Activated B cell treated with CpG ODN at 0.5 μM for 24 hours (primary cell): ENCODE data around the gene RFLNA. TPM values are rescaled to one million over a fixed set of nuclear protein-coding genes. Genes with fewer than 3 reads are reported as not detected.
"Not testable (repeated sequence)": the region's sequence is repeated elsewhere in the genome, so short reads cannot be mapped to it uniquely, and the experiment has no call there.

Source experiments
- ATAC-seq: fragments of 200-7000 bp; cut with Tn5 transposase; one replicate; pipeline ENCODE4 v1.10.0; 2021; ENCODE audit warnings: low read depth, mild to moderate bottlenecking, moderate library complexity
- CTCF ChIA-PET: fragments of 350-600 bp; sonication (Branson Sonifier 250); formaldehyde crosslinking; loops from one replicate; lab custom pipeline; 2021; ENCODE audit warnings: antibody characterized with exemption; lab: Charles Lee
- POLR2A ChIA-PET: fragments of 350-600 bp; sonication (Branson Sonifier 250); formaldehyde crosslinking; loops from one replicate; lab custom pipeline; 2021; ENCODE audit warnings: antibody characterized with exemption; lab: Charles Lee
- DNase-seq: peaks from one replicate; pipeline ENCODE4 v3.0.0; 2022
- H3K27ac Mint-ChIP-seq: one replicate; pipeline ENCODE4 v1.8.0; 2020; ENCODE audit warnings: mixed read lengths
- H3K27me3 Mint-ChIP-seq: one replicate; pipeline ENCODE4 v1.8.0; 2021; ENCODE audit warnings: mixed read lengths
- H3K36me3 Mint-ChIP-seq: one replicate; pipeline ENCODE4 v1.8.0; 2021; ENCODE audit warnings: low read depth, mixed read lengths
- H3K4me1 Mint-ChIP-seq: one replicate; pipeline ENCODE4 v1.8.0; 2021; ENCODE audit warnings: mixed read lengths
- H3K4me3 Mint-ChIP-seq: one replicate; pipeline ENCODE4 v1.8.0; 2020; ENCODE audit warnings: mild to moderate bottlenecking, mixed read lengths
- H3K9me3 Mint-ChIP-seq: one replicate; pipeline ENCODE4 v1.8.0; 2020; ENCODE audit warnings: mixed read lengths
- CTCF ChIP-seq: fragments of 200-600 bp; IDR thresholded peaks from one replicate; pipeline ENCODE4 v1.8.0; 2022; ENCODE audit warnings: antibody characterized with exemption, mild to moderate bottlenecking
- intact Hi-C: fragments of 100-400 bp; cut with micrococcal nuclease; formaldehyde crosslinking; loops from one replicate; pipeline ENCODE4 v1.15.1; 2024
- total RNA-seq: library from RNA; stranded (reverse); gene quantifications from 2 replicates; pipeline ENCODE4 v1.2.3, GENCODE V29; 2022

Gene RFLNA
- total RNA-seq, 1 donor from 2014 or later: not detected

GRCh38 chr12:124297389-124297788, 2.5 kb downstream of the RFLNA start:
- ATAC-seq: no peak
- POLR2A ChIA-PET: no interaction called here
- H3K27ac Mint-ChIP-seq: no peak overlapping the region

GRCh38 chr12:124297856-124298255, 3.0 kb downstream of the RFLNA start:
- no peak for TF ChIP-seq CTCF
- Mint-ChIP-seq H3K27ac (no peak overlapping the region), H3K4me1 (no peaks in the 10 kb centered on the region), H3K4me3 (no peak overlapping the region), H3K9me3 (no peaks in the 10 kb centered on the region), H3K27me3 (peaks cover 29% of the 10 kb centered on the region), H3K36me3 (no peaks in the 10 kb centered on the region)
- intact Hi-C loops: no loop called here
- POLR2A ChIA-PET: no interaction called here
- CTCF ChIA-PET: no interaction called here
- no peak for DNase-seq
- ATAC-seq: no peak

More at GRCh38 chr12:124297389-124297788, 2.5 kb downstream of the RFLNA start:
- no peaks in the 10 kb centered on the region for H3K4me1 Mint-ChIP-seq
- intact Hi-C loops: no loop called here
- no peaks in the 10 kb centered on the region for H3K36me3 Mint-ChIP-seq
- no peak overlapping the region for H3K4me3 Mint-ChIP-seq
- H3K27me3 Mint-ChIP-seq: peaks cover 29% of the 10 kb centered on the region
- CTCF ChIA-PET: no interaction called here
- DNase-seq: no peak
- no peak for TF ChIP-seq CTCF
- no peaks in the 10 kb centered on the region for H3K9me3 Mint-ChIP-seq

GRCh38 chr12:124298685-124299410, 4.0 kb downstream of the RFLNA start:
- no peaks in the 10 kb centered on the region for H3K4me1 Mint-ChIP-seq
- H3K4me3 Mint-ChIP-seq: no peak overlapping the region
- intact Hi-C loops: no loop called here
- no peaks in the 10 kb centered on the region for H3K36me3 Mint-ChIP-seq
- no peak overlapping the region for H3K27ac Mint-ChIP-seq
- ATAC-seq: no peak
- H3K9me3 Mint-ChIP-seq: no peaks in the 10 kb centered on the region
- no peak for TF ChIP-seq CTCF
- peaks cover 24% of the 10 kb centered on the region for H3K27me3 Mint-ChIP-seq
- CTCF ChIA-PET: no interaction called here
- no peak for DNase-seq
- POLR2A ChIA-PET: no interaction called here

GRCh38 chr12:124299628-124300388, 4.9 kb downstream of the RFLNA start:
- no peaks in the 10 kb centered on the region for H3K9me3 Mint-ChIP-seq
- DNase-seq: no peak
- no peaks in the 10 kb centered on the region for H3K36me3 Mint-ChIP-seq
- no peak overlapping the region for H3K27ac Mint-ChIP-seq
- ATAC-seq: no peak
- intact Hi-C loops: no loop called here
- TF ChIP-seq CTCF: no peak
- H3K4me3 Mint-ChIP-seq: no peak overlapping the region
- peaks cover 17% of the 10 kb centered on the region for H3K27me3 Mint-ChIP-seq
- ChIA-PET POLR2A (no interaction called here), CTCF (interaction anchor here (0.6 kb wide), 1 partner anchor 111 kb away, joined by 3 read pairs; no protein-coding TSS in a partner anchor)
- H3K4me1 Mint-ChIP-seq: no peaks in the 10 kb centered on the region

GRCh38 chr12:124300657-124301056, 5.8 kb downstream of the RFLNA start:
- H3K4me3 Mint-ChIP-seq, CTCF ChIA-PET, ATAC-seq, H3K4me1 Mint-ChIP-seq, DNase-seq, H3K9me3 Mint-ChIP-seq, H3K27ac Mint-ChIP-seq, POLR2A ChIA-PET, intact Hi-C loops, H3K36me3 Mint-ChIP-seq: not testable (repeated sequence)
- peaks cover 17% of the 10 kb centered on the region for H3K27me3 Mint-ChIP-seq
